ENCODE measurements around the gene BPIFB1.
A peak's percentile ranks its signal among the peaks of the same experiment; 100 is the strongest.

BPIFB1 gene

GRCh38 chr20:33296206-33296605, 13.2 kb downstream of the BPIFB1 start:
- Histone ChIP-seq H3K9ac (no peak overlapping the region), H3K9me3 (ENCODE audit: control insufficient read depth, low read length) (no peaks in the 10 kb centered on the region), H3K36me3 (ENCODE audit: control insufficient read depth, insufficient read depth, low read length) (no peaks in the 10 kb centered on the region), H3K4me1 (no peaks in the 10 kb centered on the region), H3K4me2 (ENCODE audit: low read length) (no peak overlapping the region), H3K27ac (no peak overlapping the region), H3K79me2 (no peaks in the 10 kb centered on the region), H2AFZ (no peak overlapping the region), H3K27me3 (ENCODE audit: control insufficient read depth, insufficient read depth, low read length) (no peaks in the 10 kb centered on the region), H3K4me3 (ENCODE audit: low read depth, low read length) (no peak overlapping the region)
- no peak for TF ChIP-seq CTCF (IDR thresholded peaks at IDR 0.05)

- no peak overlapping the region for H3K4me3 ChIP-seq (ENCODE audit: low read depth, low read length)
- H3K4me2 ChIP-seq (ENCODE audit: low read length): no peak overlapping the region
- H3K9me3 ChIP-seq (ENCODE audit: control insufficient read depth, low read length): no peaks in the 10 kb centered on the region
- no peak for TF ChIP-seq CTCF (IDR thresholded peaks at IDR 0.05)
- H3K27me3 ChIP-seq (ENCODE audit: control insufficient read depth, insufficient read depth, low read length): no peaks in the 10 kb centered on the region
- H3K27ac ChIP-seq: no peak overlapping the region
- H3K4me1 ChIP-seq: no peaks in the 10 kb centered on the region
- no peaks in the 10 kb centered on the region for H3K79me2 ChIP-seq
- no peaks in the 10 kb centered on the region for H3K36me3 ChIP-seq (ENCODE audit: control insufficient read depth, insufficient read depth, low read length)
- no peak overlapping the region for H3K9ac ChIP-seq
- H2AFZ ChIP-seq: no peak overlapping the region
Measured at GRCh38 chr20:33298391-33298790, 15.4 kb downstream of the BPIFB1 start.

DNA sequence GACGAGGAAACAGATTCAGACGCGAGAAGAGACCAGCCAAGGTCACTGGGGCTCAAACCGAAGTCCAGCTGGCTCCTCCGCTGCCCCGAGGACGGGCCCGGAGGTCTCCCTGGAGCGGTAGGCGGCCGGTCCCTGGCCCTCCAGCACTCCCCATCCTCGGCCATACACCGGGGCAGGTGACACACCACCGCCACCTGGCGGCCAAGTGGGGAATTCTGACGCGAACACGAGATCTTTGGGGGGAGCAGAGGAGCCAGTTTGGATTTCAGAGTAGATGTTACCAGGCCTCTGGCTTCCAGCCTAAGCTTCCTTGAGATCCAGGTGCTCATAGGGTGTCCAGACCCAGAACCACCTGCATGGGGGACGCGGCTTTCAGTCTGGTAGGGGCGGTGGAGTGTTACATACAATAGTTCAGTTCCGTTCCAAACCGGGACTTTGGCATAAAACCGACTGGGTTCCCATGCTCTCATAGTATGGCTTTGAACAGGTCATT, 16.1 kb downstream of the BPIFB1 start:
- H3K79me2 ChIP-seq: no peaks in the 10 kb centered on the region
- peak overlapping the region; percentile 52 for H2AFZ ChIP-seq
- no peak overlapping the region for H3K9ac ChIP-seq
- no peaks in the 10 kb centered on the region for H3K4me1 ChIP-seq
- peak overlapping the region; percentile 58 for H3K4me2 ChIP-seq (ENCODE audit: low read length)
- no peak overlapping the region for H3K4me3 ChIP-seq (ENCODE audit: low read depth, low read length)
- peak; percentile 98 for TF ChIP-seq CTCF (IDR thresholded peaks at IDR 0.05)
- H3K27me3 ChIP-seq (ENCODE audit: control insufficient read depth, insufficient read depth, low read length): no peaks in the 10 kb centered on the region
- no peak overlapping the region for H3K27ac ChIP-seq
- H3K36me3 ChIP-seq (ENCODE audit: control insufficient read depth, insufficient read depth, low read length): no peaks in the 10 kb centered on the region
- H3K9me3 ChIP-seq (ENCODE audit: control insufficient read depth, low read length): no peaks in the 10 kb centered on the region

DNA sequence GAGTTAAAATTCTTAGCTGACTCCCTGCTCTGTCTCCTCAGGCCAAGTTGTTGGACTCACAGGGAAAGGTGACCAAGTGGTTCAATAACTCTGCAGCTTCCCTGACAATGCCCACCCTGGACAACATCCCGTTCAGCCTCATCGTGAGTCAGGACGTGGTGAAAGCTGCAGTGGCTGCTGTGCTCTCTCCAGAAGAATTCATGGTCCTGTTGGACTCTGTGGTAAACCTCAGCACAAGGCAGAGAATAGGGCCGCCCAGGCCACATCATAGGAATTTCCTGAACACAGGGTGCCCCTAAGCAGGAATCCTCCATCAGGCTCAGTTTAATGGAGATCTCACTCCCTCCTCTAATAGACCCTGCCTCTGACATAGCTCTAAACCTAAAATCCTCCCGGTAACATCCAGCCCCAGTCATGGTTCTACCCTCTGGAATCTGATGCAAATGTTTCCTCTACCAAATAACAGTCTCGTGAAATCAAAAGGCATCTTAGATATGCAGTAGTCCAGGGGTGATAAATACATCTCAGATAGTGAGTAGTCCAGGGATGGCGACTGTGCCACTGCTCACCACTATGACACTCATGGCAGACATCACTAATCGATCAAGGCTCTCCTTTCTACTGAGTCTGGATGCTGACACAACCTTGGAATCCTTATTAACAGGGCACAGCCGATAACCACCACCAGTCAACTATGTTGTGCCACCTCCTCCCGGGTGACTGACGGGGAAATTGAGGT, 18.3 kb downstream of the BPIFB1 start:
- Histone ChIP-seq H3K9me3 (ENCODE audit: control insufficient read depth, low read length) (no peaks in the 10 kb centered on the region), H3K79me2 (no peaks in the 10 kb centered on the region), H3K4me2 (ENCODE audit: low read length) (no peak overlapping the region), H2AFZ (no peak overlapping the region), H3K4me3 (ENCODE audit: low read depth, low read length) (no peak overlapping the region), H3K36me3 (ENCODE audit: control insufficient read depth, insufficient read depth, low read length) (no peaks in the 10 kb centered on the region), H3K27ac (no peak overlapping the region), H3K4me1 (no peaks in the 10 kb centered on the region), H3K27me3 (ENCODE audit: control insufficient read depth, insufficient read depth, low read length) (no peaks in the 10 kb centered on the region), H3K9ac (no peak overlapping the region)
- no peak for TF ChIP-seq CTCF (IDR thresholded peaks at IDR 0.05)

- no peak overlapping the region for H3K4me2 ChIP-seq (ENCODE audit: low read length)
- H3K79me2 ChIP-seq: no peaks in the 10 kb centered on the region
- H2AFZ ChIP-seq: no peak overlapping the region
- no peaks in the 10 kb centered on the region for H3K4me1 ChIP-seq
- no peaks in the 10 kb centered on the region for H3K36me3 ChIP-seq (ENCODE audit: control insufficient read depth, insufficient read depth, low read length)
- no peak overlapping the region for H3K9ac ChIP-seq
- no peak overlapping the region for H3K27ac ChIP-seq
- no peaks in the 10 kb centered on the region for H3K9me3 ChIP-seq (ENCODE audit: control insufficient read depth, low read length)
- no peaks in the 10 kb centered on the region for H3K27me3 ChIP-seq (ENCODE audit: control insufficient read depth, insufficient read depth, low read length)
- TF ChIP-seq CTCF (IDR thresholded peaks at IDR 0.05): no peak
- no peak overlapping the region for H3K4me3 ChIP-seq (ENCODE audit: low read depth, low read length)
Measured at GRCh38 chr20:33303595-33303994, 20.6 kb downstream of the BPIFB1 start.
